Activated B cell treated with CpG ODN at 0.5 μM for 24 hours (primary cell): ENCODE measurements around the gene TMX3. TPM values are rescaled to one million over a fixed set of nuclear protein-coding genes. Genes with fewer than 3 reads are reported as not detected.

Source experiments
- ATAC-seq: fragments of 200-7000 bp; cut with Tn5 transposase; one replicate; pipeline ENCODE4 v1.10.0; 2021; ENCODE audit warnings: low read depth, mild to moderate bottlenecking, moderate library complexity
- CTCF ChIA-PET: fragments of 350-600 bp; sonication (Branson Sonifier 250); formaldehyde crosslinking; loops from one replicate; lab custom pipeline; 2021; ENCODE audit warnings: antibody characterized with exemption; lab: Charles Lee
- POLR2A ChIA-PET: fragments of 350-600 bp; sonication (Branson Sonifier 250); formaldehyde crosslinking; loops from one replicate; lab custom pipeline; 2021; ENCODE audit warnings: antibody characterized with exemption; lab: Charles Lee
- DNase-seq: peaks from one replicate; pipeline ENCODE4 v3.0.0; 2022
- H3K27ac Mint-ChIP-seq: one replicate; pipeline ENCODE4 v1.8.0; 2020; ENCODE audit warnings: mixed read lengths
- H3K27me3 Mint-ChIP-seq: one replicate; pipeline ENCODE4 v1.8.0; 2021; ENCODE audit warnings: mixed read lengths
- H3K36me3 Mint-ChIP-seq: one replicate; pipeline ENCODE4 v1.8.0; 2021; ENCODE audit warnings: low read depth, mixed read lengths
- H3K4me1 Mint-ChIP-seq: one replicate; pipeline ENCODE4 v1.8.0; 2021; ENCODE audit warnings: mixed read lengths
- H3K4me3 Mint-ChIP-seq: one replicate; pipeline ENCODE4 v1.8.0; 2020; ENCODE audit warnings: mild to moderate bottlenecking, mixed read lengths
- H3K9me3 Mint-ChIP-seq: one replicate; pipeline ENCODE4 v1.8.0; 2020; ENCODE audit warnings: mixed read lengths
- intact Hi-C: fragments of 100-400 bp; cut with micrococcal nuclease; formaldehyde crosslinking; loops from one replicate; pipeline ENCODE4 v1.15.1; 2024
- total RNA-seq: library from RNA; stranded (reverse); gene quantifications from 2 replicates; pipeline ENCODE4 v1.2.3, GENCODE V29; 2022
- TF ChIP-seq, protein P1 (sequence below): fragments of 200-600 bp; IDR thresholded peaks from one replicate; pipeline ENCODE4 v1.8.0; 2022; ENCODE audit warnings: antibody characterized with exemption, mild to moderate bottlenecking

Gene TMX3, protein sequence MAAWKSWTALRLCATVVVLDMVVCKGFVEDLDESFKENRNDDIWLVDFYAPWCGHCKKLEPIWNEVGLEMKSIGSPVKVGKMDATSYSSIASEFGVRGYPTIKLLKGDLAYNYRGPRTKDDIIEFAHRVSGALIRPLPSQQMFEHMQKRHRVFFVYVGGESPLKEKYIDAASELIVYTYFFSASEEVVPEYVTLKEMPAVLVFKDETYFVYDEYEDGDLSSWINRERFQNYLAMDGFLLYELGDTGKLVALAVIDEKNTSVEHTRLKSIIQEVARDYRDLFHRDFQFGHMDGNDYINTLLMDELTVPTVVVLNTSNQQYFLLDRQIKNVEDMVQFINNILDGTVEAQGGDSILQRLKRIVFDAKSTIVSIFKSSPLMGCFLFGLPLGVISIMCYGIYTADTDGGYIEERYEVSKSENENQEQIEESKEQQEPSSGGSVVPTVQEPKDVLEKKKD
- total RNA-seq, result 47.0 and 59.9 TPM in 2 replicates

DNA sequence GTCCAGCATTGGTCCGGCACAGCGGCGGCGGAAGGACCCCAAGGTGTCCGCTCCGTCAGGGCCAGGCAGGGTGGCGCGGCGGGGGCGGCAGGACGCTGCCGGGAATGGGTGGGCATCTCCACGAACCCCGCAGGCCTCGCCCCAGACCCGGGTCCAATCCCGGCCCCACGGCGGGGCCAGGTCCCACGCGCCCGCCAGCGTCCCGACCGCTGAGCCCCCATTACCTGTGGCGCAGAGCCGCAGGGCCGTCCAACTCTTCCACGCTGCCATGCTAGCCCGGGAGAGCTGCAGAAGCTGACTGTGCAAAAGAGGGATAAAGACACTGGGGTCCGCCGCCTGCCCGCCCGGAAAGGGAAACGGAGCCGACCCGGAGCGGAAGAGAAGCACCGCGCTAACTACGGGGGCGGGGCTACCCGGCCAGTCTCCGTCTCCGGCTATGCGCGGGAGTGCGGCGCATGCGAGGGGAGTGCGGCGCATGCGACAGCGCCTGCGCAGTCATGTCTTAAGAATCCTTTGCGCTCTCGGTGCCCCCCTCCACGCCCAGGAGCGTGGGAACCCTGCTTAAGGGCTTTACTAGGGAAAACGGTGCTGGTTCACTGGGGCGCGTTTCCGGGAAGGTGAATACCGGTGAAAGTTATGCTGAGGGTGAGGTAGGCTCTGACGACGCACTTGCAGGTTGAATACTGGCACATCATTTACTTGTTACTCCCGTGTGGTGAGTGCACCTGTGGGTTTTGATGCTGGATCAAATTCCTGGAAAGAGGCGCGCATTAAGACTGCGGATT lies at the start of gene TMX3:
TSS of gene TMX3 (minus strand) at position 397 of the 785 bp plus-strand sequence. CDS start at position 270, 127 bp downstream.
- TF ChIP-seq, protein P1, sequence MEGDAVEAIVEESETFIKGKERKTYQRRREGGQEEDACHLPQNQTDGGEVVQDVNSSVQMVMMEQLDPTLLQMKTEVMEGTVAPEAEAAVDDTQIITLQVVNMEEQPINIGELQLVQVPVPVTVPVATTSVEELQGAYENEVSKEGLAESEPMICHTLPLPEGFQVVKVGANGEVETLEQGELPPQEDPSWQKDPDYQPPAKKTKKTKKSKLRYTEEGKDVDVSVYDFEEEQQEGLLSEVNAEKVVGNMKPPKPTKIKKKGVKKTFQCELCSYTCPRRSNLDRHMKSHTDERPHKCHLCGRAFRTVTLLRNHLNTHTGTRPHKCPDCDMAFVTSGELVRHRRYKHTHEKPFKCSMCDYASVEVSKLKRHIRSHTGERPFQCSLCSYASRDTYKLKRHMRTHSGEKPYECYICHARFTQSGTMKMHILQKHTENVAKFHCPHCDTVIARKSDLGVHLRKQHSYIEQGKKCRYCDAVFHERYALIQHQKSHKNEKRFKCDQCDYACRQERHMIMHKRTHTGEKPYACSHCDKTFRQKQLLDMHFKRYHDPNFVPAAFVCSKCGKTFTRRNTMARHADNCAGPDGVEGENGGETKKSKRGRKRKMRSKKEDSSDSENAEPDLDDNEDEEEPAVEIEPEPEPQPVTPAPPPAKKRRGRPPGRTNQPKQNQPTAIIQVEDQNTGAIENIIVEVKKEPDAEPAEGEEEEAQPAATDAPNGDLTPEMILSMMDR, result no peak
- CTCF ChIA-PET, result no interaction called here

DNA sequence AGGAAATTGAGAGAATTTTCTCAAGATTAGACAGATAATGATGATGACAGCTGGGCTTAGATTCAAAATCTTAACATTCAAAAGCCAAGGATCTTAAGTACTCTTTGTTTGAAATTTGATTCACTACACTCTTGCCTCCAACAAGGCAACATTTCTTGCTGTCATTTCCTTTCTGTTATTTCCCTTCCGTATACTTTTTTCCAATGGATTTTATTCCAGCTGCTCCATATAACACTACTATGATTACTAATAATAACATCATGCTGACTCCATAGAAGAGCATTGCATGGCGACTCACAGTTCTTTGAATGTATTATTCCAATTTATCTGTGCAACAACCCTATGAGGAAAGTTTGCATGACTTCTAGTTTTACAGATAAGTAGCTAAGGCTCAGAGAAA lies 49.1 kb upstream of the TMX3 start:
- intact Hi-C loops, result no loop called here
- H3K27ac Mint-ChIP-seq, result no peak overlapping the region
- CTCF ChIA-PET, result no interaction called here

More for the DNA sequence above, at the start of gene TMX3:
- no peaks in the 10 kb centered on the region for H3K27me3 Mint-ChIP-seq
- peak; percentile 99 for ATAC-seq
- peaks cover 35% of the 10 kb centered on the region for H3K4me1 Mint-ChIP-seq
- DNase-seq, result peak; percentile 88
- H3K4me3 Mint-ChIP-seq, result peak within 1 kb of the TSS; percentile 95
- POLR2A ChIA-PET, result no interaction called here
- intact Hi-C loops, result loop anchor here (1.0 to 10.0 kb wide), 3 partner anchors 1199 to 1490 kb away; partner anchors contain the start of genes DSEL and RTTN
- peaks cover 35% of the 10 kb centered on the region for H3K36me3 Mint-ChIP-seq
- peak within 1 kb of the TSS; percentile 82 for H3K27ac Mint-ChIP-seq
- no peaks in the 10 kb centered on the region for H3K9me3 Mint-ChIP-seq

DNA sequence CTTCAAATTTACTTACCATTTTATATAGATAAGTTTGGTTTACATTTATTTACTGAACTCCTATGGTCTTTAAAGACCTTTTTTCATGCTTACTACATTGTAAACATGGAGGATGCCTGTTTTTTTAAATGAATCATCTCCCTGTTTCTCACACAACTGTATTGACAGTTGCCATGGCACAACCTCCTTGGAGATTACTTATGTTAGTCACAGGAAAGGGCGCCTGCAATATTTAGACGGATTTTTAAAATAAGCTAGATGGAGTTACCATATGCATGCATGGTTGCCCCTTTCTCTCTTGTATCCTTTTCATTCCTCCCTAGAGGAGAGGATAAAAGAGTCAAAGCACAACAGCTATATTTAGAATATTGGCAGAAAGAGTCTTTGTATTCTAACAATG lies 48.2 kb upstream of the TMX3 start:
- ChIA-PET CTCF (no interaction called here), POLR2A (no interaction called here)
- Mint-ChIP-seq H3K27me3 (no peaks in the 10 kb centered on the region), H3K27ac (no peak overlapping the region), H3K9me3 (peaks cover 9% of the 10 kb centered on the region), H3K4me1 (no peaks in the 10 kb centered on the region), H3K36me3 (no peaks in the 10 kb centered on the region), H3K4me3 (no peak overlapping the region)
- TF ChIP-seq, protein P1, result no peak
- ATAC-seq, result no peak
- DNase-seq, result no peak
- intact Hi-C loops, result no loop called here

More for the DNA sequence above, 49.1 kb upstream of the TMX3 start:
- peaks cover 5% of the 10 kb centered on the region for H3K9me3 Mint-ChIP-seq
- H3K4me3 Mint-ChIP-seq, result no peak overlapping the region
- no peaks in the 10 kb centered on the region for H3K27me3 Mint-ChIP-seq
- POLR2A ChIA-PET, result no interaction called here
- TF ChIP-seq, protein P1, result no peak
- ATAC-seq (no peak), DNase-seq (no peak)
- no peaks in the 10 kb centered on the region for H3K36me3 Mint-ChIP-seq
- H3K4me1 Mint-ChIP-seq, result no peaks in the 10 kb centered on the region

DNA sequence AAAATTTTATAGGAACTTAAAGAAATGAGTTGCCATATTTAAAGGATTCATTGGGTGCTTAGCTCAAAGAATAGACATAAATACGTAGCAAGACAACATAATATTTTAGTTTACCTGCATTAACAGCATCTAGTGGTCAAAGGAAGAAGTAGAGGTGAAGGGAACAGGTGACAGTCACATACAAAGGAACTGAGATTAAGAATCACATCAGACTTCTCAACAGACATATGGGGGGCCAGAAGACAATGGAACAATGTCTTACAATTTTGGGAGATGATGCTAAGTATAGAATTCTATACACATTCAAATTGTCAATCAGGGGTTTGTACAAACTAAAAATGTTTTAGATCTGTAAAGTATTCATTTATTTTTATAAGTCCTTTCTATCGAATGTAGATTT lies 44.4 kb upstream of the TMX3 start:
- intact Hi-C loops, result no loop called here
- H3K27ac Mint-ChIP-seq, result no peak overlapping the region
- H3K27me3 Mint-ChIP-seq, result no peaks in the 10 kb centered on the region
- ATAC-seq, result no peak
- no peaks in the 10 kb centered on the region for H3K36me3 Mint-ChIP-seq
- peaks cover 9% of the 10 kb centered on the region for H3K9me3 Mint-ChIP-seq
- TF ChIP-seq, protein P1, result no peak
- no peaks in the 10 kb centered on the region for H3K4me1 Mint-ChIP-seq
- H3K4me3 Mint-ChIP-seq, result no peak overlapping the region
- ChIA-PET CTCF (no interaction called here), POLR2A (no interaction called here)
- DNase-seq, result no peak

DNA sequence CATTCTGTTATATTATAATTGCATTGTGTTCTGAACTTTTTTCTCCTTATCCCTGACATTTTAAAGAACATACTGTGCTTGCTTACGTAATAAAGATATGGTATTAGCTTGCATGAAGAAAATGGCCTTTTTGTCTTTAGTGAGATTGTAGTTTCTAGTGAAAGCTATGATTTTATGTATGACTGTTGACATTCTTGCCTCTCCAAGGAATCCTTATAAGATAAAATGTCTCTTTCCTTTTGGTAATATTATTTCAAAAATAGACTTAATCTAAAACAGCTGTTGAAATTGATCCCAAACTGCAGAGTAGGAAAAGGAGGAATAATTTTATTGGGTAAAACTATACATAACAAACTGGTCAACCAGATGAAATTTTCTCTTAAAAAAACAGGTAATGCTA lies 42.2 kb upstream of the TMX3 start:
- no peaks in the 10 kb centered on the region for H3K4me1 Mint-ChIP-seq
- DNase-seq, result no peak
- ChIA-PET POLR2A (no interaction called here), CTCF (no interaction called here)
- intact Hi-C loops, result no loop called here
- no peaks in the 10 kb centered on the region for H3K27me3 Mint-ChIP-seq
- ATAC-seq, result no peak
- H3K36me3 Mint-ChIP-seq, result no peaks in the 10 kb centered on the region
- TF ChIP-seq, protein P1, result no peak
- no peak overlapping the region for H3K4me3 Mint-ChIP-seq
- H3K27ac Mint-ChIP-seq, result no peak overlapping the region
- H3K9me3 Mint-ChIP-seq, result peaks cover 9% of the 10 kb centered on the region
